ENCODE data around the gene WDR72.

DNA sequence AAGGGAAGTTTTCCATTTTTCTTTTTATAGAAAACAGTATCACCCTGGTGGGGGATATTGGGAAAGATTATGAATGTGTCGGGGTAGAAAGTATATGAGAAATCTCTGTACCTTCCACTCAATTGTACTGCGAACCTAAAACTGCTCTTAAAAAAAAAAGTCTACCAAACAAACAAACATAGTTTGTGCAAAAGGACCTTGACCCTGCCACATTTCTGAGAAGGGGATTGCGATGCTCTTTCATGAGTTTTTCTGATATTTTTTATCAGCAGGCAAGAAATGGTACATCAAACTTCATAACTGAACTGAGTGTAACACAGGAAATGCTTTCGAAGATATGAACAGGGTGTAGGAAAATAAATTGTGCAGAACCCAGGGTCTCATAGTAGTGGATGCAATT, 286.0 kb downstream of the WDR72 start:
- TF ChIP-seq POLR2AphosphoS5 (IDR thresholded peaks at IDR 0.05) (no peak), POLR2A (IDR thresholded peaks at IDR 0.05; ENCODE audit: low read depth) (no peak)
